Activated gamma-delta T cell (primary cell): ENCODE data around the gene MYO15A.

Experiments
- DNase-seq: peaks from one replicate; lab custom pipeline; 2025; lab: John Stamatoyannopoulos, UW

The MYO15A gene

GRCh38 chr17:18156976-18157280 lies 48.4 kb downstream of the MYO15A start:
- no peak for DNase-seq

GRCh38 chr17:18157354-18157985 lies 48.9 kb downstream of the MYO15A start:
- no peak for DNase-seq

GRCh38 chr17:18158022-18158600 lies 49.6 kb downstream of the MYO15A start:
- peak; percentile 63 for DNase-seq

GRCh38 chr17:18159551-18160120 lies 51.1 kb downstream of the MYO15A start:
- no peak for DNase-seq

GRCh38 chr17:18160128-18160856 lies 51.7 kb downstream of the MYO15A start:
- DNase-seq: no peak

- no peak for DNase-seq
Observed at GRCh38 chr17:18161207-18162145, 52.9 kb downstream of the MYO15A start.

- DNase-seq: no peak
Observed at GRCh38 chr17:18163547-18163946, 55.0 kb downstream of the MYO15A start.

- DNase-seq: no peak
Observed at GRCh38 chr17:18166894-18167293, 58.3 kb downstream of the MYO15A start.

GRCh38 chr17:18167421-18167820 lies 58.9 kb downstream of the MYO15A start:
- no peak for DNase-seq

GRCh38 chr17:18172531-18173278 lies 64.1 kb downstream of the MYO15A start:
- DNase-seq: no peak

GRCh38 chr17:18173740-18174139 lies 65.2 kb downstream of the MYO15A start:
- DNase-seq: no peak

- DNase-seq: no peak
Observed at GRCh38 chr17:18176176-18176575, 67.6 kb downstream of the MYO15A start.

- no peak for DNase-seq
Observed at GRCh38 chr17:18177133-18177532, 68.6 kb downstream of the MYO15A start.

GRCh38 chr17:18177722-18178121 lies 69.2 kb downstream of the MYO15A start:
- no peak for DNase-seq

GRCh38 chr17:18179196-18179595 lies 70.6 kb downstream of the MYO15A start:
- DNase-seq: no peak

GRCh38 chr17:18179804-18180203 lies 71.2 kb downstream of the MYO15A start:
- DNase-seq: no peak

GRCh38 chr17:18181358-18181757 lies 72.8 kb downstream of the MYO15A start:
- no peak for DNase-seq

GRCh38 chr17:18182110-18182977 lies 73.8 kb downstream of the MYO15A start:
- DNase-seq: no peak

- DNase-seq: peak; percentile 66
Observed at GRCh38 chr17:18182978-18183333, 74.4 kb downstream of the MYO15A start.
